Suppressor macrophage treated with lipopolysaccharide for 1 hour (primary cell): ENCODE results near the gene SNX3.
"Not testable (repeated sequence)": the region's sequence is repeated elsewhere in the genome, so short reads cannot be mapped to it uniquely, and the experiment has no call there.

Source experiments
- DNase-seq, 3 donors: peaks; one replicate each; pipeline ENCODE4 v3.0.0-alpha.2; 2020 to 2022

SNX3 gene

GRCh38 chr6:108254433-108255410 is 6.1 kb downstream of the SNX3 start:
- DNase-seq: peak; percentile 41 to 66 (median 58)

DNA sequence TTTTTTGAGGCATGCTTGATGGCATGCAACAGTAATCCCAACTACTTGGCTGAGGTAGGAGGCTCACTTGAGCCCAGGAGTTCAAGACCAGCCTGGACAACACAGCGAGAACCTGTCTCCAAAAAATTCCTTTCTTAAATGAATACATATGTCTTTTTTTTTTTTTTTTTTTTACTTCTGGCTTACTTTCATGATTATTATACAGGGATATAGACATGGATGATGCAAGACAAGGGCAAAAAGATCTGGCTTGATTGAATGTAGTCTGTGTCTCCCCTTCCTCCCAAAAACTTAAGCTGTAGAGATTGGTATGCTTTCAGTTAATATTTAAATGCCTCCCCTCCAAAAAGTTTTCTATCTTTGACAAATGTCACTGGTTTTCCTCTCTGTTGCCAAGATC is 7.6 kb downstream of the SNX3 start:
- no peak for DNase-seq

DNA sequence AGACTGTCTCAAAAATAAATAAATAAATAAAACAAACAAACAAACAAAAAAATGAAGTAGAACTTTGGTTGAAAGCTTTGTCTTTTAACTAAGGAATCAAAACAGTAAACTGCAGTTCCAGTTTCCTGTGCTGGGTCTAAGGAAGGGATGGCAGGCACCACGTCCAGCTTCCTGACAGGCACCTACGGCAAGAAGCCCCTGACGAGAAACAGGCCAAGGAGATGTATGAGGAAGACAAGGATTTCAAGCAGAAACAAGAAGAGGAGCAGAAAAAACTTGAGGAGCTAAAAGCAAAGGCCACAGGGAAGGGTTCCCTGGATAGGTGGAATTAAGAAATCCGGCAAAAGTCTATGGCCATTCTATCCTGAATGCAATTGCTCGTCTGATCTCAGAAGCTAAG is 8.8 kb downstream of the SNX3 start:
- DNase-seq: no peak

DNA sequence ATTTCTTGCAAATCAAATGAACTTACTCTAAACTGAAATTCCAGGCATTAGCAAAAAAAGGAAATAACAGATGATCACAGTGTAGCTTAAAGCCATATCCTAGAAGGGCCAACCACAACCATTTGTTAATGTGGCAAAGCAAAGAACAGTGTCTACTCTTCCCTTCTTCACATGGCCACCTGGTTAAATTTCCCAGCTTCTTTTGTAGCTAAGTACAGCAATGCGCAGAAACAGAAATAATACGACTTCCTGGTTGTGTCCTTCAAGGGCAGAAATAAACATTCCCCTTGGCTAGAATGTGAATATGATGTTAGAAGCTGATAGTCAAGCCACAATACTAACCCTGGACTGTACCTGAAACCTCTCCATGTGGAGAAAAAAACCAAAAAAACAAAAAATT is 9.6 kb downstream of the SNX3 start:
- DNase-seq: no peak

DNA sequence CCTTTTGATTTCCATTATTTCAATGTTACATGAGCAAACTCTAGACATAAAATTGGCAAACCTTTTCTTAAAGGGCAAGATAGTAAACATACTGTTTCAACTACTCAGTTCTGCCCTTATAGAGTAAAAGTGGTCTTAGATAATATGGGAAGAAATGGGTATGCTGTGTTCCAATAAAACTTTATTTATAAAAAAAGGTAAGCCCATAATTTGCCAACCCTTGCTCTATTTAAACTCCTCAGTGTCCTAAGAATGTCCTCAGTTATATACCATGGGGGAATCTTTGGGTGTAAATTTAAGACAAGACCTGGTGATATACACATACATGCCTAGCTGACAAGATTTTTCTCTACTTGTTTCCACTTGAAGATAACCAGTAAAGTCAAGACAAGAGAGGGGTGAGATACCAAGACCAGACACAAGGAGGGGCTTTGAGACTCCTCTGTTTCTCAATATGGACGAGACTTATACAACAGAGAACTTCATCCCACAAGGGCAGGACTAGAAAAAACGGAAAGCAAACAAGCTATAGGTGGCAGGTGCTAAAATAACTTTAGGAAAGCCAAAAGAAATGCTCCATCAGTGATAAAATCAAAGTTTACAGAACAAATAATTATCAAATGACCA is 10.5 kb downstream of the SNX3 start:
- peak; percentile 17 to 34 (median 25) for DNase-seq

GRCh38 chr6:108247965-108248536 is 12.8 kb downstream of the SNX3 start:
- DNase-seq: no peak

GRCh38 chr6:108245095-108245494 is 15.7 kb downstream of the SNX3 start:
- DNase-seq: not testable (repeated sequence)

DNA sequence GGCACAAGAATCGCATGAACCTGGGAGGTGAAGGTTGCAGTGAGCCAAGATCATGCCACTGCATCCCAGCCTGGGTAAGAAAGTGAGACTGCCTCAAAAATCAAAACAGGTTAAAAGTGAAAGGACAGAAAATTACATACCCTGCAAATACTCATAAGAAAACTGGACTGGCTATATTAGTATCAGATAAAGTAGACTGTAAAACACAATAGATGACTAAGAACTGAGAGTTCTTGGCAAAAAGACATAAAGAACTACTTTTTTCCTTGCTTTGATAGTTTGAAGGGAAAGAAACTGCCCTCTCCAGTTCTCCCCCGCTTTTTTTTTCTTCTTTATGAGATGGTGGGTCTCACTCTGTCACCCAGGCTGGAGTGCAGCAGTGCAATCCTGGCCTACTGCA is 17.0 kb downstream of the SNX3 start:
- no peak for DNase-seq

GRCh38 chr6:108242721-108243120 is 18.1 kb downstream of the SNX3 start:
- DNase-seq: no peak

- no peak for DNase-seq
These were observed 18.6 kb downstream of the SNX3 start for GRCh38 chr6:108242259-108242658.

- DNase-seq: no peak
These were observed 22.5 kb downstream of the SNX3 start for GRCh38 chr6:108238322-108238721.

GRCh38 chr6:108236791-108237190 is 24.0 kb downstream of the SNX3 start:
- DNase-seq: no peak

DNA sequence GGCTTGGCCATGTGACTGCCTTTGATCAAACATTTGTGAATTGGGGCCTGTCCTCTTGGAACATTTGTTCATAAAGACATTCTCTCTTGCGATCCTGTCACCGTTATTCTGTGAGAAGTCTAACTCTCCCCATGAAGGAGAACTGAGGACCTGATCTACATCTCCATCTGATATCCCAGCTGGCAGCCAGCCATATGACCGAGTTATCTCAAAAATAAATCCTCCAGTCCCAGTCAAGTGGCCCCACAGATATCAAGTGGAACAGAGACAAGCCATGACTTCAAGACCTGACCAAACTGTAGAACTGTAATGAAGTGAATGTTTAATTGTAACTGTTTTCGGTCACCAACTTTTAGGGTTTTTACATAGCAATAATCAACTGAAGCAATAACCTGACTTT is 25.7 kb downstream of the SNX3 start:
- DNase-seq: no peak

- DNase-seq: no peak
These were observed 32.4 kb downstream of the SNX3 start for GRCh38 chr6:108228416-108228815.

DNA sequence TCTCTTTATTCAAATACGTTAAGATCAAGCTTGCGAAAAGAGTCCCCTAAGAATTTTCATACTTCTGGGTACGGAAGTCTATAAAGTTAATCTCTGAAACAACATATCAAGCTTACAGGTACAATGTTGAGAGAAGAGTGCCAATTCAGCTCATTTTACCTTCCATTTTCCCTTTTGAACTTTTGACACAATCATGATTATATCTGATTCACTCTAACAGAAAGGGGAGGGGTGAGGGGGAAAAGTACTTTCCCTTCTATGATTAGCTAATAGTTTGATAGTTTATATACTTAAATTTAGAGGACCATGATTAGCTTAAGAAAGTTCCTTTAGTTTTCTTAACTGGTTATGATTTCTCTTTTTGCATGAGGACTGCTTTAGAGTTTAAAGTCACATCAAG is 33.5 kb downstream of the SNX3 start:
- DNase-seq: no peak

- DNase-seq: peak; percentile 42 to 69 (median 58)
These were observed 38.3 kb downstream of the SNX3 start for GRCh38 chr6:108222504-108222903.

GRCh38 chr6:108222064-108222463 is 38.8 kb downstream of the SNX3 start:
- DNase-seq: no peak

- DNase-seq: no peak
These were observed 49.2 kb downstream of the SNX3 start for GRCh38 chr6:108211671-108212070.

GRCh38 chr6:108210556-108210955 is 50.3 kb downstream of the SNX3 start:
- DNase-seq: peak in 1 of 3 donors; percentile 7

DNA sequence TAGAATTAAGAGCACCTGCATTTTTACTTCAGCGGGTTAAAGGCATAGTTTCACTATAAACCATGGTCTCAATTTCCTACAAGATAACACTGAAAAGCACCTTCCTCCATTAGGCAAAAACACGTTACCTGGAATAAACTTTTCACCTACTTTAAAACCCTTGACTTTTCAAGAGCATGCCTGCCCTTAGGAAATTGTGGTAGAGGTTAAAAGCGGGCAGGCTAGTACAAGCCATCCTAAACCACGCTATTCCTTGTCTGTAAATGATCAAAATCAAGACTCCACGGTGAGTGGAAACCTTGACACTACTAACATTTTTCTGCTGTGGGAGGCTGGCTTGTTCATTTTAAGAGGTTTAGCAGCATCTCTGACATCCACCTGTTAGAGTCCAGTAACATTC is 51.1 kb downstream of the SNX3 start:
- no peak for DNase-seq

DNA sequence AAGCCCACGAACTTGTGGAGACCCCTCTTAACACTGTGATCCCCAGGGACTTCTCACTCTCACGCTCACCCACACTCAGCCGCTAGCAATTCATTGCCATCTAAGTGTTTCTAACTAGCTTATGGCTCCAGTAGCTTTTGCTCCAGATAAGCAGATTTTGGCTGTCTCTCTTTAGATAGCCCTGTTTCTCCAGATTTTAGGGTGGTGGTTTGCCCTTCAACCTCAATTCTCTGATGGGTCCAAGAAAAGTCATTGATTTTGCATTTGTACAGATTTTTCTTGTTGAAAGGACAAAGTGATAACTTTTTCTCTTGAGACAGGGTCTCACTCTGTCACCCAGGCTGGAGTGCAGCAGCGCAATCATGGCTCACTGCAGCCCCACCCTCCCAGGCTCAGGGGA is 53.8 kb downstream of the SNX3 start:
- DNase-seq: no peak

DNA sequence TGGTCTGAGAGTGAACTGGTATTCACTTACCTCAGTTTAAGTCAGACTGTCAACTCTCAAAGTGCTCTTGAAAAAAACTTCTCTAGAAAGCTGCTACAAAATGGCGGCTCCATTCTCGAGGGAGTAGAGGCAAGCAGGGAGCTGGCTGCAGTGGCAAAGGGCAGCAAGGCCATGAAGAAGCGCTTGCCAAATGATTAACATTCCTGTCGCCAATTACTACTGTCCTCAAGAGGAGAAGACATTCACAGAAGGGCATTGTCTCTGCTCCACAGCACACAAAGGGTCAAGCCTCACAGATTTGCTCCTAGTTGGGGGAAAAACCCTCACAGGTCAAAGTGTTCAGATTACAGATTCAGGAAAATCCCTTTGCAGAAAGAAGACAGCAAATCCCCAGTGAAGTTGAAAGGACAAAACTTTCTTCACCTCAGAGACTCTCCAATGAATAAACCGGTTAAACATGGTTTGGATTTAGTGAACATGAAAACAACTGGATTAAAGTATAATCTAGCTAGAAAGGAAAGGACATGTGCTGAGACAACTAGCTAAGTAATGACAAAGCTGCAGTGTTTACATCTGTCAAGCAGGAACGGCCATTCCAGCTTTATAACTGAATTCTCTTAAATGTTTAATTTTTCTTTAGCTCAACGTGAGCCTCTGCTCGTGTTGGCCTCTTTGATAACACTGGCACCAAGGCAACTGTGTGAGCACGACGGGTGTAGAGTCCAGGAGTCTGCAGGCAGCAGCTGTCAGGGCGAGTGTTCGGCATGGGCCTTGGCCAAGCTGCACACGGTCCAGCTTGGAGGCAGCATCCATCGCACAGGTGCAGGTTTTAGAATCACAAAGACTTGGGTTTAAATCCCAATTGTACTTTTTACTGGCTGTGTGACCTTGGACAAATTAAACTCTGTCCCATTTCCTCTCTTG is 57.4 kb downstream of the SNX3 start:
- DNase-seq: no peak

DNA sequence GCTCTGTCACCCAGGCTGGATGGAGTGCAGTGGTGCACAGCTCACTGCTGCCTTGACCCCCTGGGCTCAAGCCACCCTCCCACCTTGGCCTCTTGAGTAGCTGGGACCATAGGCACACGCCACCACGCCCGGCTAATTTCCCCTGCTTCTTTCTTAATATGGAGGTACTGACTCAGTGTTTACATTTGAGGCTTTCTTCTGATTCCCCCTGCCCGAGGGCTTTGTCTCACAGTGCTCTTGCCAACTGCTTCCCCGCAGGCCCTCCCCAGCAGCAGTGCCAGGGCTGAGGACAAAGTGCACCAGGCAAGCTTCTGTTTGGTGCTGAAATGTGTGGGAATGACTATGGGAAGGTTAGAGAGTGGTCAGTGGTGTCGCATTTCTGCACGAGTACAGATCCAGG is 60.2 kb downstream of the SNX3 start:
- DNase-seq: no peak
